OCI-LY7 (cell line): Measurements from ENCODE around the gene CACNA2D4. TPM values are rescaled to one million over a fixed set of nuclear protein-coding genes. Genes with fewer than 3 reads are reported as not detected.

Source experiments
- BruUV-seq: library from RNA; stranded (reverse); fragments of 400-500 nt; replicated peaks from 2 replicates; lab custom pipeline; 2021; lab: Mats Ljungman, UMichigan
- CTCF ChIA-PET: fragments of 300-600 bp; sonication (Branson Sonifier 250); formaldehyde crosslinking; loops from one replicate; lab custom pipeline; 2022; ENCODE audit warnings: antibody characterized with exemption; ENCODE audit not compliant: unreplicated experiment; lab: Charles Lee
- POLR2A ChIA-PET: fragments of 300-600 bp; sonication (Branson Sonifier 250); formaldehyde crosslinking; loops from one replicate; lab custom pipeline; 2022; ENCODE audit warnings: antibody characterized with exemption; lab: Charles Lee
- DNase-seq: peaks from one replicate; pipeline ENCODE4 v3.0.0-alpha.2; 2015; ENCODE audit warnings: low spot score
- H2AFZ ChIP-seq: fragments of 200-600 bp; sonication (generic), shearing (Covaris generic); 2 replicates; pipeline ENCODE4 v1.6.1; 2014; ENCODE audit warnings: mild to moderate bottlenecking, antibody characterized with exemption, low read length, moderate library complexity
- H3K27ac ChIP-seq: fragments of 200-600 bp; sonication (generic); 2 replicates; pipeline ENCODE4 v1.5.1; 2014; ENCODE audit warnings: mixed run types, low read depth, mild to moderate bottlenecking, moderate library complexity, low read length, inconsistent platforms; ENCODE audit not compliant: poor library complexity, severe bottlenecking
- H3K36me3 ChIP-seq: fragments of 200-600 bp; sonication (generic); 2 replicates; pipeline ENCODE4 v1.6.1; 2014; ENCODE audit warnings: mild to moderate bottlenecking, antibody characterized with exemption, low read length, moderate library complexity, mixed read lengths; ENCODE audit not compliant: insufficient read depth
- H3K4me1 ChIP-seq: fragments of 200-600 bp; sonication (generic); 2 replicates; pipeline ENCODE4 v1.5.1; 2014; ENCODE audit warnings: mild to moderate bottlenecking, low read length; ENCODE audit not compliant: insufficient read depth, poor library complexity, severe bottlenecking
- H3K4me2 ChIP-seq: fragments of 200-600 bp; sonication (generic); 2 replicates; pipeline ENCODE4 v1.6.1; 2014; ENCODE audit warnings: mild to moderate bottlenecking, low read length
- H3K4me3 ChIP-seq: fragments of 200-600 bp; sonication (generic); 2 replicates; pipeline ENCODE4 v1.5.1; 2014; ENCODE audit warnings: mild to moderate bottlenecking, low read depth, low read length; ENCODE audit not compliant: poor library complexity, severe bottlenecking
- H3K79me2 ChIP-seq: fragments of 200-600 bp; sonication (generic); 2 replicates; pipeline ENCODE4 v1.6.1; 2016; ENCODE audit warnings: low read depth, mild to moderate bottlenecking, low read length, moderate library complexity, mixed read lengths; ENCODE audit not compliant: insufficient read depth
- H3K9me2 ChIP-seq: fragments of 200-600 bp; sonication (generic); 2 replicates; pipeline ENCODE4 v1.6.1; 2016; ENCODE audit warnings: mild to moderate bottlenecking, low read length, mixed read lengths; ENCODE audit not compliant: insufficient read depth
- H3K9me3 ChIP-seq: fragments of 200-600 bp; sonication (generic); 2 replicates; pipeline ENCODE4 v1.6.1; 2014; ENCODE audit warnings: mild to moderate bottlenecking, mixed run types, low read length, mixed read lengths
- H4K20me1 ChIP-seq: fragments of 200-600 bp; sonication (generic); 2 replicates; pipeline ENCODE4 v1.6.1; 2014; ENCODE audit warnings: mild to moderate bottlenecking, antibody characterized with exemption, low read length, moderate library complexity, mixed read lengths; ENCODE audit not compliant: insufficient read depth
- CTCF ChIP-seq: fragments of 200-600 bp; sonication (generic); conservative IDR thresholded peaks from 2 replicates; pipeline ENCODE4 v1.5.1; 2014; ENCODE audit warnings: mild to moderate bottlenecking, antibody characterized with exemption, low read length, moderate library complexity, mixed read lengths
- EZH2phosphoT487 ChIP-seq: fragments of 200-600 bp; sonication (generic); IDR thresholded peaks from 2 replicates; pipeline ENCODE4 v1.6.1; 2018; ENCODE audit warnings: low read depth, borderline replicate concordance, mild to moderate bottlenecking, mixed run types, antibody characterized with exemption, low read length, moderate library complexity, mixed read lengths
- intact Hi-C: fragments of 100-400 bp; cut with micrococcal nuclease; formaldehyde crosslinking; loops from one replicate; pipeline ENCODE4 v1.10.0; 2022; ENCODE audit not compliant: unreplicated experiment
- total RNA-seq, 2 experiments: library from RNA; depleted of rRNA in 1 of 2; stranded (reverse); fragments of >200 nt in 1 of 2; shearing (Covaris generic) in 1 of 2; gene quantifications; 2 replicates each; pipeline ENCODE4 v1.2.3, GENCODE V29; 2014 to 2022

The CACNA2D4 gene
- total RNA-seq, 2 experiments from 2014 or later: 0.13 TPM; not detected in 1

GRCh38 chr12:1836854-1837421 lies 81.5 kb downstream of the CACNA2D4 start:
- Histone ChIP-seq H3K4me3 (no peak overlapping the region), H3K4me2 (no peak overlapping the region), H2AFZ (no peak overlapping the region), H3K9me3 (no peaks in the 10 kb centered on the region), H3K4me1 (no peaks in the 10 kb centered on the region), H3K79me2 (no peaks in the 10 kb centered on the region), H4K20me1 (no peaks in the 10 kb centered on the region), H3K36me3 (no peaks in the 10 kb centered on the region), H3K9me2 (no peaks in the 10 kb centered on the region), H3K27ac (no peak overlapping the region)
- no peak for DNase-seq
- intact Hi-C loops: no loop called here
- POLR2A ChIA-PET: interaction anchor here (0.6 kb wide), 2 partner anchors 56 to 735 kb away, joined by 3 to 4 read pairs; no protein-coding TSS in a partner anchor
- CTCF ChIA-PET: no interaction called here
- no TSS peak for BruUV-seq
- TF ChIP-seq EZH2phosphoT487 (no peak), CTCF (no peak)

- Histone ChIP-seq H2AFZ (no peak overlapping the region), H3K9me2 (no peaks in the 10 kb centered on the region), H3K79me2 (no peaks in the 10 kb centered on the region), H3K4me1 (no peaks in the 10 kb centered on the region), H4K20me1 (no peaks in the 10 kb centered on the region), H3K27ac (no peak overlapping the region), H3K9me3 (no peaks in the 10 kb centered on the region), H3K4me2 (no peak overlapping the region), H3K4me3 (no peak overlapping the region), H3K36me3 (no peaks in the 10 kb centered on the region)
- TF ChIP-seq CTCF: no peak
- no peak for TF ChIP-seq EZH2phosphoT487
- intact Hi-C loops: no loop called here
- no TSS peak for BruUV-seq
- POLR2A ChIA-PET: interaction anchor here (0.6 kb wide), 1 partner anchor 57 kb away, joined by 3 read pairs; no protein-coding TSS in a partner anchor
- CTCF ChIA-PET: no interaction called here
- DNase-seq: no peak
These were observed 82.1 kb downstream of the CACNA2D4 start for GRCh38 chr12:1836241-1836803.
